Thyroid gland (tissue), 4 donors: ENCODE data around the gene PPARG.
"Not testable (repeated sequence)": the region's sequence is repeated elsewhere in the genome, so short reads cannot be mapped to it uniquely, and the experiment has no call there.

Experiments used
- POLR2A ChIP-seq, 2 donors: fragments of 450-650 bp; IDR thresholded peaks; one replicate each; pipeline ENCODE4 v1.6.1; 2017; ENCODE audit warnings: antibody characterized with exemption in 2 of 2, mild to moderate bottlenecking in 2 of 2, moderate library complexity in 1 of 2
- TF ChIP-seq, protein P1 (sequence below), 6 experiments: fragments of 200-600 bp in 3 of 6; fragments of 450-650 bp in 3 of 6; sonication (generic) in 3 of 6; IDR thresholded peaks; one replicate each; pipeline ENCODE4 v1.5.1; 2016 to 2019; ENCODE audit warnings: antibody characterized with exemption in 6 of 6, mild to moderate bottlenecking in 2 of 6, inconsistent platforms in 1 of 6, moderate library complexity in 1 of 6

DNA sequence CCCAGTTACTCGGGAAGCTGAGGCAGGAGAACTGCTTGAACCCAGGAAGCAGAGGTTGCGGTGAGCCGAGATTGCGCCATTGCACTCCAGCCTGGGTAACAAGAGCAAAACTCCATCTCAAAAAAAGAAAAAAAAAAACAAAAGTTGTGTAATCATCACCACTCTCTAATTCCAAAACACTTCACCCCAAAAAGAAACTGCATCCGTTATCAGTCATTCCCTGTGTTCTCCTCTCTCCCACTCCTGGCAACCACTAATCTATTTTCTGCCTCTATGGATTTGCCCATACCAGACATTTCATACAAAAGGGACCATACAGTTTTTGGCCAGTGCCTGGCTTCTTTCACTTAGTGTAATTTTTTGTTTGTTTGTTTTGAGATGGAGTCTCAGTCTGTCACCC is 12.0 kb upstream of the PPARG start:
- TF ChIP-seq POLR2A (IDR thresholded peaks at IDR 0.05): not testable (repeated sequence)
- TF ChIP-seq, protein P1, sequence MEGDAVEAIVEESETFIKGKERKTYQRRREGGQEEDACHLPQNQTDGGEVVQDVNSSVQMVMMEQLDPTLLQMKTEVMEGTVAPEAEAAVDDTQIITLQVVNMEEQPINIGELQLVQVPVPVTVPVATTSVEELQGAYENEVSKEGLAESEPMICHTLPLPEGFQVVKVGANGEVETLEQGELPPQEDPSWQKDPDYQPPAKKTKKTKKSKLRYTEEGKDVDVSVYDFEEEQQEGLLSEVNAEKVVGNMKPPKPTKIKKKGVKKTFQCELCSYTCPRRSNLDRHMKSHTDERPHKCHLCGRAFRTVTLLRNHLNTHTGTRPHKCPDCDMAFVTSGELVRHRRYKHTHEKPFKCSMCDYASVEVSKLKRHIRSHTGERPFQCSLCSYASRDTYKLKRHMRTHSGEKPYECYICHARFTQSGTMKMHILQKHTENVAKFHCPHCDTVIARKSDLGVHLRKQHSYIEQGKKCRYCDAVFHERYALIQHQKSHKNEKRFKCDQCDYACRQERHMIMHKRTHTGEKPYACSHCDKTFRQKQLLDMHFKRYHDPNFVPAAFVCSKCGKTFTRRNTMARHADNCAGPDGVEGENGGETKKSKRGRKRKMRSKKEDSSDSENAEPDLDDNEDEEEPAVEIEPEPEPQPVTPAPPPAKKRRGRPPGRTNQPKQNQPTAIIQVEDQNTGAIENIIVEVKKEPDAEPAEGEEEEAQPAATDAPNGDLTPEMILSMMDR (IDR thresholded peaks at IDR 0.05): not testable (repeated sequence)
